H1 (cell line): ENCODE results near the gene STK33. TPM values are rescaled to one million over a fixed set of nuclear protein-coding genes. Genes with fewer than 3 reads are reported as not detected.

Experiments
- CTCF ChIA-PET: fragments of 300-600 bp; sonication (Branson Sonifier 250); formaldehyde crosslinking; loops from one replicate; lab custom pipeline; 2021; ENCODE audit not compliant: partially characterized antibody; lab: Charles Lee
- POLR2A ChIA-PET: fragments of 300-600 bp; sonication (Branson Sonifier 250); formaldehyde crosslinking; loops from one replicate; lab custom pipeline; 2021; ENCODE audit warnings: inconsistent platforms; ENCODE audit not compliant: partially characterized antibody; lab: Charles Lee
- DNase-seq, 2 experiments: peaks; one replicate each; pipeline versions ENCODE4 v3.0.0 to v3.0.0-alpha.2; 2010 to 2022; ENCODE audit warnings: low spot score in 2 of 2, low read depth in 1 of 2, mixed read lengths in 1 of 2
- FAIRE-seq: peaks from 2 replicates; lab custom pipeline; 2011; peaks lifted over from hg19 to GRCh38; lab: Jason Lieb, UNC
- H2AFZ ChIP-seq: 2 replicates; pipeline ENCODE4 v1.8.1; 2012; ENCODE audit warnings: low read length, inconsistent platforms
- H2AK5ac ChIP-seq: 2 replicates; pipeline ENCODE4 v1.6.1; 2013; ENCODE audit warnings: low read depth, low read length
- H2BK120ac ChIP-seq: replicated peaks from 2 replicates; pipeline ENCODE3; 2013; ENCODE audit warnings: low read depth, low read length, inconsistent platforms
- H2BK12ac ChIP-seq: 2 replicates; pipeline ENCODE4 v1.6.1; 2013; ENCODE audit warnings: low read depth, low read length
- H2BK15ac ChIP-seq: 2 replicates; pipeline ENCODE4 v1.6.1; 2013; ENCODE audit warnings: low read length
- H2BK20ac ChIP-seq: 2 replicates; pipeline ENCODE4 v1.6.1; 2013; ENCODE audit warnings: low read length
- H2BK5ac ChIP-seq: 2 replicates; pipeline ENCODE4 v1.6.1; 2013; ENCODE audit warnings: low read depth, low read length
- H3K14ac ChIP-seq: 2 replicates; pipeline ENCODE4 v1.6.1; 2013; ENCODE audit warnings: inconsistent platforms; ENCODE audit not compliant: insufficient read length
- H3K18ac ChIP-seq: 2 replicates; pipeline ENCODE4 v1.6.1; 2013; ENCODE audit warnings: low read length; ENCODE audit errors: extremely low read depth
- H3K23ac ChIP-seq: 2 replicates; pipeline ENCODE4 v1.6.1; 2013; ENCODE audit warnings: inconsistent platforms; ENCODE audit not compliant: insufficient read length
- H3K23me2 ChIP-seq: 2 replicates; pipeline ENCODE4 v1.6.1; 2013; ENCODE audit warnings: low read depth, low read length
- H3K27ac ChIP-seq: 2 replicates; pipeline ENCODE4 v1.6.1; 2011; ENCODE audit warnings: low read depth, low read length, inconsistent platforms
- H3K27me3 ChIP-seq, 4 experiments: replicated peaks in 1 of 4; 1 replicate in 1 of 4; 2 replicates in 3 of 4; pipeline versions ENCODE4 v1.6.1 to v1.8.1; 2011 to 2013; ENCODE audit warnings: low read length in 3 of 4, mild to moderate bottlenecking in 3 of 4, inconsistent platforms in 2 of 4, mixed read lengths in 2 of 4, moderate library complexity in 1 of 4; ENCODE audit not compliant: control insufficient read depth in 3 of 4, insufficient read depth in 3 of 4; ENCODE audit errors: extremely low read depth in 1 of 4
- H3K36me3 ChIP-seq, 4 experiments: 2 replicates each; pipeline versions ENCODE4 v1.6.1 to v1.8.1; 2011 to 2013; ENCODE audit warnings: mild to moderate bottlenecking in 4 of 4, low read length in 3 of 4, moderate library complexity in 2 of 4, control low read depth in 1 of 4, inconsistent platforms in 1 of 4; ENCODE audit not compliant: insufficient read depth in 4 of 4, control insufficient read depth in 2 of 4
- H3K4ac ChIP-seq: replicated peaks from 2 replicates; pipeline ENCODE3; 2013; ENCODE audit warnings: low read length, low read depth, mixed read lengths, inconsistent platforms; ENCODE audit not compliant: insufficient read length
- H3K4me1 ChIP-seq, 4 experiments: replicated peaks in 1 of 4; 1 replicate in 1 of 4; 2 replicates in 3 of 4; pipeline versions ENCODE4 v1.6.1 to v1.8.1; 2011 to 2013; ENCODE audit warnings: low read length in 3 of 4, inconsistent platforms in 2 of 4, mixed read lengths in 1 of 4; ENCODE audit not compliant: insufficient read depth in 4 of 4, control insufficient read depth in 3 of 4
- H3K4me2 ChIP-seq, 2 experiments: 2 replicates each; pipeline versions ENCODE4 v1.6.1 to v1.8.1; 2011 to 2013; ENCODE audit warnings: low read depth in 2 of 2, low read length in 2 of 2, control low read depth in 1 of 2, inconsistent platforms in 1 of 2, mild to moderate bottlenecking in 1 of 2; ENCODE audit not compliant: insufficient read depth in 1 of 2
- H3K4me3 ChIP-seq, 4 experiments: fragments of 200-600, 300-600 bp in 1 of 4; sonication (generic), shearing (Covaris generic), sonication (Bioruptor Twin) in 1 of 4; 2 replicates each; pipeline versions ENCODE4 v1.5.1 to v1.8.1; 2011 to 2016; ENCODE audit warnings: low read length in 4 of 4, low read depth in 3 of 4, control low read depth in 2 of 4, inconsistent platforms in 2 of 4, mild to moderate bottlenecking in 2 of 4, mixed read lengths in 1 of 4, moderate library complexity in 1 of 4; ENCODE audit not compliant: insufficient read depth in 2 of 4; ENCODE audit errors: extremely low read depth in 1 of 4
- H3K56ac ChIP-seq: replicated peaks from 2 replicates; pipeline ENCODE3; 2013; ENCODE audit warnings: low read depth, mild to moderate bottlenecking, mixed read lengths, low read length, inconsistent platforms; ENCODE audit not compliant: insufficient read length
- H3K79me1 ChIP-seq: 2 replicates; pipeline ENCODE4 v1.6.1; 2013; ENCODE audit warnings: low read depth, low read length, control low read depth
- H3K79me2 ChIP-seq, 2 experiments: 2 replicates each; pipeline versions ENCODE4 v1.6.1 to v1.8.1; 2012 to 2013; ENCODE audit warnings: low read length in 2 of 2, mild to moderate bottlenecking in 2 of 2, inconsistent platforms in 1 of 2; ENCODE audit not compliant: insufficient read depth in 2 of 2, control insufficient read depth in 1 of 2
- H3K9ac ChIP-seq, 4 experiments: replicated peaks in 1 of 4; 1 replicate in 1 of 4; 2 replicates in 3 of 4; pipeline versions ENCODE4 v1.6.1 to v1.8.1; 2011 to 2013; ENCODE audit warnings: low read depth in 3 of 4, low read length in 3 of 4, control low read depth in 2 of 4, mild to moderate bottlenecking in 2 of 4, moderate library complexity in 2 of 4, inconsistent platforms in 1 of 4; ENCODE audit errors: extremely low read depth in 1 of 4
- H3K9me3 ChIP-seq, 2 experiments: 2 replicates each; pipeline versions ENCODE4 v1.6.1 to v1.8.1; 2012 to 2013; ENCODE audit warnings: mild to moderate bottlenecking in 2 of 2, moderate library complexity in 2 of 2, control low read depth in 1 of 2, inconsistent platforms in 1 of 2, low read depth in 1 of 2, low read length in 1 of 2, mixed read lengths in 1 of 2; ENCODE audit not compliant: insufficient read depth in 2 of 2
- H4K20me1 ChIP-seq, 2 experiments: replicated peaks in 1 of 2; 2 replicates each; pipeline versions ENCODE3 to v1.8.1; 2011 to 2013; ENCODE audit warnings: inconsistent platforms in 2 of 2, low read length in 2 of 2, mild to moderate bottlenecking in 1 of 2; ENCODE audit not compliant: insufficient read depth in 2 of 2, control insufficient read depth in 1 of 2
- H4K5ac ChIP-seq: 2 replicates; pipeline ENCODE4 v1.6.1; 2013; ENCODE audit warnings: low read length, low read depth, mixed read lengths, inconsistent platforms; ENCODE audit not compliant: insufficient read length
- H4K8ac ChIP-seq: 2 replicates; pipeline ENCODE4 v1.8.0; 2013; ENCODE audit warnings: mild to moderate bottlenecking, moderate library complexity, low read length, inconsistent platforms; ENCODE audit not compliant: insufficient read depth; ENCODE audit errors: extremely low read depth
- H4K91ac ChIP-seq: replicated peaks from 2 replicates; pipeline ENCODE3; 2013; ENCODE audit warnings: low read length, mixed read lengths, inconsistent platforms; ENCODE audit not compliant: insufficient read length
- CEBPB ChIP-seq: IDR thresholded peaks from 2 replicates; pipeline ENCODE4 v1.6.1; 2012; ENCODE audit warnings: low read depth, low read length
- KDM4A ChIP-seq: IDR thresholded peaks from one replicate; pipeline ENCODE4 v1.7.1; 2012; ENCODE audit warnings: low read depth, mild to moderate bottlenecking, moderate library complexity, low read length, inconsistent platforms; ENCODE audit not compliant: severe bottlenecking
- POU5F1 ChIP-seq: IDR thresholded peaks from 2 replicates; pipeline ENCODE4 v1.6.1; 2011; ENCODE audit warnings: low read depth, mild to moderate bottlenecking, low read length, moderate library complexity
- RAD21 ChIP-seq, 2 experiments: IDR thresholded peaks in 1 of 2; conservative IDR thresholded peaks in 1 of 2; 2 replicates each; pipeline ENCODE4 v1.6.1; 2011; ENCODE audit warnings: low read depth in 2 of 2, low read length in 2 of 2, improper control_type of control experiment in 1 of 2, inconsistent platforms in 1 of 2, mild to moderate bottlenecking in 1 of 2, moderate library complexity in 1 of 2
- SAP30 ChIP-seq: fragments of 300-600 bp; sonication (generic); IDR thresholded peaks from 2 replicates; pipeline ENCODE4 v1.7.1; 2012; ENCODE audit warnings: low read length, moderate library complexity, mild to moderate bottlenecking, inconsistent platforms; ENCODE audit not compliant: insufficient read depth, insufficient replicate concordance
- SIX5 ChIP-seq: IDR thresholded peaks from 2 replicates; pipeline ENCODE4 v1.6.1; 2011; ENCODE audit warnings: mild to moderate bottlenecking, low read depth, low read length
- SP1 ChIP-seq: IDR thresholded peaks from 2 replicates; pipeline ENCODE4 v1.6.1; 2011; ENCODE audit warnings: low read depth, low read length
- WGBS, 2 experiments: shearing (Covaris generic) in 1 of 2; methylation state at CpG; one replicate each; pipeline versions ENCODE4 v1.1.6 to v1.1.7; 2013 to 2015; ENCODE audit warnings: low lambda C conversion rate in 2 of 2, mixed read lengths in 2 of 2, inconsistent platforms in 1 of 2, low coverage in 1 of 2, missing lambda C conversion rate in 1 of 2; ENCODE audit not compliant: insufficient replicate concordance in 2 of 2, insufficient coverage in 1 of 2, insufficient read length in 1 of 2; ENCODE audit errors: extremely low coverage in 1 of 2, missing lambda C conversion rate in 1 of 2; 5-methylcytosine and 5-hydroxymethylcytosine counted together
- polyA plus RNA-seq, 7 experiments: library from polyadenylated mRNA; depleted of rRNA in 3 of 7; stranded (reverse) in 5 of 7; unstranded in 2 of 7; fragments of >200 nt in 5 of 7; fragments of 200-250 nt in 2 of 7; gene quantifications; 1 replicate in 5 of 7; 2 replicates in 1 of 7; 4 replicates in 1 of 7; pipeline versions ENCODE4 v1.2.1 to v1.2.3, GENCODE V29; 2011 to 2013; ENCODE audit warnings: missing spikeins in 2 of 7, mixed read lengths in 2 of 7
- total RNA-seq: library from RNA; stranded (reverse); fragmentation: NEBNext Ultra II Directional; extraction: Animal tissue kit (Norgen Biotek cat#: 25700); gene quantifications from 2 replicates; pipeline ENCODE4 v1.2.1, GENCODE V29; 2021

Gene STK33
- total and polyA plus RNA-seq, 2 of the 8 experiments (the other 6 are each of a cell fraction or from before 2014, with no cell fraction given), result 8.8 to 25.1 TPM

DNA sequence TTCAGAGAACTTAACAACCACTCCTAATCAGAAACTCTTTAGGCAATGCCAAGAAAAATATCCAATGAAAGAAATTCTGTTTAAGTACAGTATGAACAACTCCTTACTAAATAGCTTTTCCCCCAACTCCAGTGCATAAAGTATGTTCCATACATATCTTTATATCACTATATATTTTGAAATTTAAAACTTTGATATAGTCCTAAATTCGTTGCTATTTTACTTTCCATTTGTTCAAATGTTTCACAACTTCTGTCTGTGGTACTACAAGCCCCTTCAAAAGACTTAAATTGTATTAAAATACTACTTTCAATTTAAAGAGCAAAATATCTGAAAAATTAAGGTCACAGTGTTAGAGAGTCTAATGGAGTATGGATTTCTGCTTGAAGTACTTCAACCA lies 52.6 kb downstream of the STK33 start:
- Histone ChIP-seq H2AK5ac (no peak overlapping the region), H4K91ac (no peak overlapping the region), H4K8ac (no peak overlapping the region), H2BK12ac (no peak overlapping the region), H3K14ac (no peak overlapping the region), H3K27ac (no peak overlapping the region), H3K36me3 (no peaks in the 10 kb centered on the region), H2BK15ac (no peak overlapping the region), H3K23ac (no peak overlapping the region), H2BK120ac (no peak overlapping the region), H3K9me3 (no peaks in the 10 kb centered on the region), H3K23me2 (no peaks in the 10 kb centered on the region), H3K4me3 (no peak overlapping the region), H3K79me1 (no peaks in the 10 kb centered on the region), H3K27me3 (no peaks in the 10 kb centered on the region), H3K4me1 (no peaks in the 10 kb centered on the region), H3K4me2 (no peak overlapping the region), H3K56ac (no peak overlapping the region), H4K20me1 (no peaks in the 10 kb centered on the region), H2BK20ac (no peak overlapping the region), H3K79me2 (no peaks in the 10 kb centered on the region), H2BK5ac (no peak overlapping the region), H4K5ac (no peak overlapping the region), H3K4ac (no peak overlapping the region), H3K9ac (no peak overlapping the region)
- ChIA-PET CTCF (interaction anchor here (0.5 to 1.2 kb wide), 3 partner anchors 12 to 44 kb away, joined by 3 to 5 read pairs (median 3); no protein-coding TSS in a partner anchor), POLR2A (no interaction called here)
- WGBS, 2 experiments, result 65% methylated on average over 1 of the region's 1 CpG; no CpG with 5 or more reads in 1 of the 2 experiments
- FAIRE-seq (no peak), DNase-seq (no peak)
- TF ChIP-seq KDM4A (no peak), SAP30 (no peak), SIX5 (no peak), RAD21 (IDR thresholded peaks at IDR 0.05 in 1 of 2, conservative IDR thresholded peaks at IDR 0.05 in 1 of 2; ENCODE audit: low read depth in 2 of 2, low read length in 2 of 2) (no peak), SP1 (no peak), POU5F1 (no peak), CEBPB (no peak)
- TF ChIP-seq, all 59 proteins: peak for 0
- Histone ChIP-seq H3K18ac (no peak overlapping the region), H2AFZ (no peak overlapping the region)
